Kidney capillary endothelial cell (primary cell): ENCODE data around the gene KRTAP2-3.
"Not testable (repeated sequence)": the region's sequence is repeated elsewhere in the genome, so short reads cannot be mapped to it uniquely, and the experiment has no call there.

ENCODE experiments used
- DNase-seq: peaks from one replicate; pipeline ENCODE4 v3.0.0-alpha.2; 2018; ENCODE audit warnings: low spot score

The KRTAP2-3 gene, protein sequence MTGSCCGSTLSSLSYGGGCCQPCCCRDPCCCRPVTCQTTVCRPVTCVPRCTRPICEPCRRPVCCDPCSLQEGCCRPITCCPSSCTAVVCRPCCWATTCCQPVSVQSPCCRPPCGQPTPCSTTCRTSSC

DNA sequence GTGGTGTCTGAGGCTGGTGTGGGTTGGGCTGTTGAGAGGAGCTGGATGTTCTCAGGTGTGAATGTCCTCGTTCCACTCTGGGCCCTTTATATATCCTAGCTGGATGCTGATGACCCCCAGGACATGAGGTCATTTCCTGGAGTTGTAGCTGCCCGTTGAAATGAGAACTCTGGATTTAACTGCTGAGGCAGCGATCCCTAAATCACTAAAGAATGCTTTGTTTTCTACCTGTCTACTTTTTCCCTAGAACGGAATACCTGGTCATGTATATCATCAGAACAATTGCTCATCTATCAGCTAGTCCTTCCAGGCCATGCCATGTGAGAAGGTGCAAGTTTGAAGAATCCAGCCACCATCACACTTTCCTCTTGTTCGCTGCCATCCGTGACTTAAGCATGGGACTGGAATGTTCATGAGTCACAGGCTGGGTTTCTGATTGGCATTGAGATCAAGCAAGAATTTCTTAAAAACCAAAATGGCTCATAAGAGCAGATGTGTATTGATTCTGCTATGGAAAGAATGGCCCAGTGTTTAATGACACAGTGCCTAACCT, at the start of gene KRTAP2-3:
KRTAP2-3 (minus strand) TSS at position 63 of the 553 bp plus-strand sequence. CDS start 64 bp downstream, outside the sequence.
- DNase-seq = peak; percentile 25

DNA sequence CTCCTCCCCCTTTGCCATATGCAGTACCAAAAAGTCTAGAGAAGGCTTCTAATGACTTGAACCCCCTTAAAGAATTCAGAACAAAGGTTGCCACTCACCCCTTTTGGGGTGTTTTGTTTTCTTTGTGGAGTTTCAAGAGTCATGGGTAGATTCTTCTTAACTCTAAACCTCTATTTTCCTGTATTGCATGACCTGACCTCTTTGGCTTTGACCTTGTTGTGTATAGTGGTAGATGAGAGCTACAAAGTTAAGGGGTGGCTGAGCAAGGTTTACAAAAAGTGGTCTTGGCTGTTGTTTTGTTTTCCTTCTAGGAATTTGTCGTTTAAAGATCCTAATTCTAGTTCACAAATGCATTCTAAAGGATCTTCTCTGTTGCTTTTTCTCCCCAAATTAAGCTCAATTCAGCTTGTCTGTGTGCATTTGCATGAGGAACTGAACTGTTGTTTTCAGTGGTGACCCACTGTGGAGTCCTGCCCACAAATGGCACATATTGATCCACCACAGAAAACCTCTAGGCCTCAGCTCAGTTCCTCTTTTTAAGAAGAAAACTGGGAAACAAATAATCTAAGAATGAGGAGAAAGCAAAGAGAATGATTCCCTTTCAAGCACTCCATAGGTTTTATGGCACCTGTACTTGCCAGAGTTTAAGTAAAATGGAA, 48.9 kb upstream of the KRTAP2-3 start:
- DNase-seq = not testable (repeated sequence)

DNA sequence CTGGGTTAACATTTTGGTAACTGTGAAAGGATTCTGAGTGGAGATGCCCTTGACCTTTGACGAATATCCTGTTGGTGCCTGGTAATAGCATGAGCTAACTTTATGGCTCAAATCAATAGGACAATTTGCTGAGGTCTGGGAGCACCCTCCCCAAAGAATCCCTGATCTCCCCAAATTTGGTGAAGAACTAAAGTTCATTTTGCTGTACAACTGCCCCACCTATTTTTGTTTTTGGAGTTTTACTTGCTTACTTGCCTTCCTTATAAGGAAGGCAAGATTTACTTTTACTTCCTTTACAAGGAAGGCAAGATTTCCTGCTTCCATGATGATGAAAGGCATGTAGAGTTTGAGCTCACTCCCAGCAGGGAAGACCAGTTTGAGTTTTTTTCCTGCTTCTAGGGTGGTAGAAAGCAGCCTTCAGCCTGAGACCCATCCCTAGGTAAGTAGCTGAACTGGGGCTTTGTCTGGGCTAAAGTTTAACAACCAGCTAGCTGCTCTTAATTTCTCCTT, 48.1 kb upstream of the KRTAP2-3 start:
- no peak for DNase-seq

DNA sequence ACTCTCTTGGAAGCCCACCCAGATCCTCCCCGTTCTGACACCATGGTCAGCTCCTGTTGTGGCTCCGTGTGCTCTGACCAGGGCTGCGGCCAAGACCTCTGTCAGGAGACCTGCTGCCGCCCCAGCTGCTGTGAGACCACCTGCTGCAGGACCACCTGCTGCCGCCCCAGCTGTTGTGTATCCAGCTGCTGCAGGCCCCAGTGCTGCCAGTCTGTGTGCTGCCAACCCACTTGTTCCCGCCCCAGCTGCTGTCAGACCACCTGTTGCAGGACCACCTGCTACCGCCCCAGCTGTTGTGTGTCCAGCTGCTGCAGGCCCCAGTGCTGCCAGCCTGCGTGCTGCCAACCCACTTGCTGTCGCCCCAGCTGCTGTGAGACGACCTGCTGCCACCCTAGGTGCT, 45.4 kb upstream of the KRTAP2-3 start, which contains the start of gene KRTAP4-9:
KRTAP4-9 (plus strand) TSS at position 43 of the 400 bp plus-strand sequence; CDS start at position 43, 0 bp downstream.
- not testable (repeated sequence) for DNase-seq

DNA sequence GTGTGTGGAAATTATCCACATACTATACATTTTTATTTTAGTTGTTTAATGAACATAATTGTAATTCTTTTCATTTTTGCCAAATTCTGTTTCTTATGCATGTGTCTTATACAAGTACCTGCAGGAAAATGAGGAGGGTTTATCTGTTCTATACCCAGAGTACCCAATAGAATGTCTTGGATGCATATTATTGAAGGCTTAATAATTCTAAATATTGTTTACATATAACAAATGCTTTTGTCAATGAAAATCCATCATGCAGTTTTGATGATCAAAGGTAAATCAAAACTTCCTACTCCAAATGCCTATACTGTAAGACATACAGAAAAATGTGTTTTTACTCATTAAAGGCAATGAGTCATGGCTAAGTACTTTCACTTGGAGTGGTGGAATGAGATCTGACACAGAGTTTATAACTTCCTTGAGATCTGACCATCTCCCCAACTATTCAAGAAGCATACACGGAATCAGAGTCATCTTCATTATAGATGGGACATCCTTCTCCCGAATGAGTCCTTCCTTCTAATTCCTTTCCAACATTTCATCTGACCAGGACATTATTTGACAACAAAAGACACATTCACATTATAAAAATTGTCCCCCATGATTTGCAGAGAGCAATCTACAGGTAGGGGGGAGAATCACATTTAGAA, 44.6 kb upstream of the KRTAP2-3 start:
- not testable (repeated sequence) for DNase-seq

DNA sequence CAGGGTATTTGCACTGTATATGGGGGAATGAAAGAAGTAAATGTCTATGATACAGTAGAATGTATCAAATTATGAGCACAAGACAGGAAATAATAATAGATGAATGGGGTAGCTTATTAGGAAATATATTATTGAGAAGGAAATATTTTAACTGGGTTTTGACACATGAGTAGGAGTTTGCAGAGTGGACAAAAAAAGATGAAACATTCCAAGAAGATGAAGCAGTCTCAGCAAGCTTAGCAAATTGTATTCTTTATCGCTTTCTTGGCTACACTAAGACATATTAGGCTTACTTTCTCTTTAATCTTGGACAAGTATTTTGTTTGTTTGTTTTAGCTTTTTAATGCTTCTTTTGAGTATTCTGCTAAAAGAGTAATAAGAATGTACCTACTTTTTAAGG, 44.0 kb upstream of the KRTAP2-3 start:
- no peak for DNase-seq

DNA sequence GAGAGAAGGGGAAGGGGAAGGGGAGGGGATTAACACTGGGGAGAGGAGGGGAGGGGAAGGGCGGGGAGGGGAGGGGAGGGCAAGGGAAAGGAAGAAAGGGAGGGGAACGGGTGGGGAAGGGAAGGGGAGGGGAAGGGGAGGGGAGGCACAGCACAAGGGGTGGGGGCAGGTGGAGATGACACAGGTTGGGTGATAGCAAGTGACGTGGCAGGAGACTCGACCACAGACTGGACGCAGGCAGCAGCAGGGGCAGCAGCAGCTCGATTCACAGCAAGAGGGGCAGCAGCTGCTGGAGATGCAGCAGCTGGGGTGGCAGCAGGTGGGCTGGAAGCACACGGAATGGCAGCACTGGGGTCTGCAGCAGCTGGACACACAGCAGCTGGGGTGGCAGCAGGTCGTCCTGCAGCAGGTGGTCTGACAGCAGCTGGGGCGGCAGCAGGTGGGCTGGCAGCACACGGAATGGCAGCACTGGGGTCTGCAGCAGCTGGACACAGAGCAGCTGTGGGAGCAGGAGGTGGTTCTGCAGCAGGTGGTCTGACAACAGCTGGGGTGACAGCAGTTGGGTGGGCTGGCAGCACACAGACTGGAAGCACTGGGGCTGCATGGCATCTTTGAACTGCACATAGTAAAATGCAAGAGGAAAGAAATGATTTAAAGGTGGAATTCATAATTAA, 41.8 kb upstream of the KRTAP2-3 start, which contains the start of gene KRTAP4-16:
KRTAP4-16 (minus strand) TSS at position 624 of the 674 bp plus-strand sequence; CDS start at position 624, 0 bp downstream.
- no peak for DNase-seq

DNA sequence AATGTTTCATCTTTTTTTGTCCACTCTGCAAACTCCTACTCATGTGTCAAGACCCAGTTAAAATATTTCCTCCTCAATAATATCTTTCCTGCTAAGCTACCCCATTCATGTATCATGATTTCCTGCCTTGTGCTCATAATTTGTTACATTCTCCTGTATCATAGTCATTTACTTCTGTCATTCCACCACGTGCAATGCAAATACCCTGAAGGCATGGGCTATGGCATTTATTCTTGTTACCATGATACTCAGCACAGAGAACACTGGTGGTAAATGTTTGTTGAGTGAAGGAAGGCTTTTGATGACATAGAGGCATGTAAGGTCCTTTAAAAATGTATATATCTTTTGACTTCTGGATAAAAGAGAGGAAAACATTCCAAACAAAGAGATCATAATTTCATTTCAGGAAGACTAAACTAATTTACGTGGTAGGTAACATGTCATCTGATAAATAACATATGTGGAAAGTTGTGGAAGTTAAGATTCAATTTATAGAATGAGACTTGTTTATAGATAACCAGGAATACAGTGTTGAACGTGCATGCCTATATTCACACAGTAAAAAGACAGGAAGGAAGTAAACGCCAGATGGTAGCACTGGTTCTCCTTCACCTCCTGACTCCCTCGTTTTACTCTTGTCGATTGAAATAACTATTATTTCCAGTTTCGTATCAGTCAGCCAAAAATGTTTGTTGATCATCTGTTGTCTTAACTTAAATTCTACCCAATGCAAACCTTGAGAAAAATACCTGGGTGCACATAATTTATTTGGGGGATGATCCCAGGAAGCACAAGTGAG, 40.0 kb upstream of the KRTAP2-3 start:
- DNase-seq = not testable (repeated sequence)

DNA sequence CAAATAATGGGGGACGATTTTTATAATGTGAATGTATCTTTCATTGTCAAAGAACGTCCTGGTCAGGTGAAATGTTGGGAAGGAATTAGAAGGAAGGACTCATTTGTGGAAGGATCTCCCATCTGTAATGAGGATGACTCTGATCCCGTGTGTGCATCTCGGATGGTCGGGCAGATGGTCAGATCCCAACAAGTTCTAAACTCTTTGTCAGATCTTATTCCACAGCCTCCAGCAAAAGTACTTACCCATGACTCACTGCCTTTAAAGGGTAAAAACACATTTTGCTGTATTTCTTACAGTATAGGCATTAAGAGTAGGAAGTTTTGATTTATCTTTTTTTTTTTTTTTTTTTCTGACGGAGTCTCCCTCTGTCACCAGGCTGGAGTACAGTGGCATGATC, 38.6 kb upstream of the KRTAP2-3 start:
- DNase-seq = no peak

DNA sequence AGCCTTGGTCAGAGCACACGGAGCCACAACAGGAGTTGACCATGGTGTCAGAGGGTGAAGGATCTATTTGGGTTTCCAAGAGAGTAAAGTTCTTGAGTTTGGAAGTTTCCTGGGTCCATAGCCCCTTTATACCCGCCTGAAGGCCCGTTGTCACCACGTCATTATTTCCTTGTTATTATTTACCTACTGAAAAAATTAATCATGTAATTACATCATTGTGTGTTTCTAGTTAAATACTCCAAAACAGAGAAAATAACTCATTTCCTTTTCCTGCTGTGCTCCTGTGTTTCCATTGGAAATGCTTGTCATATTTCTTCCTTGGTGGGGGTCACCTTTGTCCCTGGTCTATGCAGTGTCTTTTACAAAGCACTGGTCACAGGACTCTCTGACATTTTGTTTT, 38.1 kb upstream of the KRTAP2-3 start, which contains the start of gene KRTAP4-8:
KRTAP4-8 (minus strand) TSS at position 101 of the 400 bp plus-strand sequence; CDS start at position 43, 58 bp downstream.
- DNase-seq = no peak

DNA sequence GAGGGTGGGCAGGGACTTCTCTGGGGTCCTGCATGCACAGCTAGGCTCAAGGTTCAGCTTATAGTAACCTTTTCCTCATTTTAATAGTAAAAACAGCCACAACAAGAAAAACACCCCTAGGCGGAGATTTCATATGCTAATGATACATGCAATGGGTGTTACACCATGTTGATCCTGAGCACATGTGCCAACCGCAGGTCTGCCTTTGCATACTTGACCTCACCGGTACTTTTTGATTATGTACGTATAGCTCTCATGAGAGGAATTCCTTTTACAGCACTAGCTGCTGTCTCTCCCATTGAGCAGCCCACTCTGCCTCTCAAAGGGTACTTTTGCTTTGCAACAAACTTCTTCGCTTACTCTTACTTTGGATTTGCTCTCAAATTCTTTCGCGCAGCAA, 36.1 kb upstream of the KRTAP2-3 start:
- no peak for DNase-seq

DNA sequence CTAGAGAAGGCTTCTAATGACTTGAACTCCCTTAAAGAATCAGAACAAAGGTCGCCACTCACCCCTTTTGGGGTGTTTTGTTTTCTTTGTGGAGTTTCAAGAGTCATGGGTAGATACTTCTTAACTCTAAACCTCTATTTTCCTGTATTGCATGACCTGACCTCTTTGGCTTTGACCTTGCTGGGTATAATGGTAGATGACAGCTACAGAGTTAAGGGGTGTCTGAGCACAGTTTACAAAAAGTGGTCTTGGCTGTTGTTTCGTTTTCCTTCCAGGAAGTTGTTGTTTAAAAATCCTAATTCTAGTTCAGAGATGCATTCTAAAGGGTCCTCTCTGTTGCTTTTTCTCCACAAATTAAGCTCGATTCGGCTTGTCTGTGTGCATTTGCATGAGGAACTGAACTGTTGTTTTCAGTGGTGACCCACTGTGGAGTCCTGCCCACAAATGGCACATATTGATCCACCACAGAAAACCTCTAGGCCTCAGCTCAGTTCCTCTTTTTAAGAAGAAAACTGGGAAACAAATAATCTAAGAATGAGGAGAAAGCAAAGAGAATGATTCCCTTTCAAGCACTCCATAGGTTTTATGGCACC, 28.9 kb upstream of the KRTAP2-3 start:
- DNase-seq = not testable (repeated sequence)

DNA sequence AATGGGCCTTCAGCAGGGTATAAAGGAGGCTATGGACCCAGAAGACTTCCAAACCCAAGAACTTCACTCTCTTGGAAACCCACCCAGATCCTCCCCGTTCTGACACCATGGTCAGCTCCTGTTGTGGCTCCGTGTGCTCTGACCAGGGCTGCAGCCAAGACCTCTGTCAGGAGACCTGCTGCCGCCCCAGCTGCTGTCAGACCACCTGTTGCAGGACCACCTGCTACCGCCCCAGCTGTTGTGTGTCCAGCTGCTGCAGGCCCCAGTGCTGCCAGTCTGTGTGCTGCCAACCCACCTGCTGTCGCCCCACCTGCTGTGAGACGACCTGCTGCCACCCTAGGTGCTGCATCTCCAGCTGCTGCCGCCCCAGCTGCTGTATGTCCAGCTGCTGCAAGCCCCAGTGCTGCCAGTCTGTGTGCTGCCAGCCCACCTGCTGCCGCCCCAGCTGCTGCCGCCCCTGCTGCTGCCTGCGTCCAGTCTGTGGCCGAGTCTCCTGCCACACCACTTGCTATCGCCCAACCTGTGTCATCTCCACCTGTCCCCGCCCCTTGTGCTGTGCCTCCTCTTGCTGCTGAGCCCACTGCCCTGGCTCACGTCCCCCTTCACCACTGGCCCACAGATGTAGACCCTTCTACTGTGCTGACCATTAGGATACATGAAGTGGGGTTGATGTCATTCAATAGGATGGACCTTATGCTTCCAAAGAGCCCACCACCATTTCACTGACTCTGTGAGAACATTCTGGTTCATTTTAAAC, 24.4 kb upstream of the KRTAP2-3 start, which contains the start of gene KRTAP4-7:
KRTAP4-7 (plus strand) TSS at position 51 of the 757 bp plus-strand sequence; CDS start at position 108, 57 bp downstream.
- DNase-seq = not testable (repeated sequence)

DNA sequence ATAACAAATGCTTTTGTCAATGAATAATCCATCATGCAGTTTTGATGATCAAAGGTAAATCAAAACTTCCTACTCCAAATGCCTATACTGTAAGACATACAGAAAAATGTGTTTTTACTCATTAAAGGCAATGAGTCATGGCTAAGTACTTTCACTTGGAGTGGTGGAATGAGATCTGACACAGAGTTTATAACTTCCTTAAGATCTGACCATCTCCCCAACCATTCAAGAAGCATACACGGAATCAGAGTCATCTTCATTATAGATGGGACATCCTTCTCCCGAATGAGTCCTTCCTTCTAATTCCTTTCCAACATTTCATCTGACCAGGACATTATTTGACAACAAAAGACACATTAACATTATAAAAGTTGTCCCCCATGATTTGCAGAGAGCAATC, 23.5 kb upstream of the KRTAP2-3 start:
- not testable (repeated sequence) for DNase-seq

DNA sequence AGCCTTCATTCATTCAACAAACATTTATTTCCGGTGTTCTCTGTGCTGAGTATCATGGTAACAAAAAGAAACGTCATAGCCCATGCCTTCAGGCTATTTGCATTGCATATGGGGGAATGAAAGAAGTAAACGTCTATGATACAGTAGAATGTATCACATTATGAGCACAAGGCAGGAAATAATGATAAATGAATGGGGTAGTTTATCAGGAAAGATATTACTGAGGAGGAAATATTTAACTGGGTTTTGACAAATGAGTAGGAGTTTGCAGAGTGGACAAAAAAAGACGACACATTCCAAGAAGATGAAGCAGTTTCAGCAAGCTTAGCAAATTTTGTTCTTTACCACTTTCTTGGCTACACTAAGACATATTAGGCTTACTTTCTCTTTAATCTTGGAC, 22.7 kb upstream of the KRTAP2-3 start:
- no peak for DNase-seq

DNA sequence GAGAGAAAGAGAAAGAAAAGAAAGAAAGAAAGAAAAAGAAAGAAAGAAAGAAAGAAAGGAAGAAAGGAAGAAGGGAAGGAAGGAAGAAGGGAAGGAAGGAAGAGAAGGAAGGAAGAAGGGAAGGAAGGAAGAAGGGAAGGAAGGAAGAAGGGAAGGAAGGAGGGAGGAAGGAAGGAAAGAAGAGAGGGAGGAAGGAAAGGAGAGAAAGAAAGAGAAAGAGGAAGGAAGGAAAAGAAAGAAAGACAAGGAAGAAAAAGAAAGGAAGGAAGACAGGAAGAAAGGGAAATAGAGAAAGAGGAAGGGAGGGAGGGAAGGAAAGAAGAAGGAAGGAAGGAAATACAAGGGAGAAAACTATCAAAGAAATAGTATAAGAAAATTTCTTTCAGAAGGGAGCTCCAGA, 16.9 kb upstream of the KRTAP2-3 start:
- no peak for DNase-seq

DNA sequence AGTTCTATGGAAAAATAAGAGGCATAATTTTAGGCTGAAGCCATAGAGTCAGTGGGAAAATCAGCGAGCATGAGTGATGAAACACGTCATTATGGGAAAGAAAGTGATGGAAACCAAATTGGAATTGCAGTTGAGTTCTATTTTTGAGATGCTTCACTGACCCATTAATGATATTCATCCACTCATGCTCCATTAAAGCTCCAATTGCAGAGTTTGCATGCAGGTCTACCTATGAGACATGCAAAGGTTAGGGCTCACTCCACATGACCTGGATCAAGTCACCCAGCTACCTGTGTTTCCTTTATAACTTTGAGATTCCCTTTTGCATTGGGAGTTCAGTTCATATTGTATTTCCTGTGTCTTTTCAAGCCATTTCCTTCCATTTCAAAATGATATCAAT, 13.8 kb upstream of the KRTAP2-3 start:
- no peak for DNase-seq

DNA sequence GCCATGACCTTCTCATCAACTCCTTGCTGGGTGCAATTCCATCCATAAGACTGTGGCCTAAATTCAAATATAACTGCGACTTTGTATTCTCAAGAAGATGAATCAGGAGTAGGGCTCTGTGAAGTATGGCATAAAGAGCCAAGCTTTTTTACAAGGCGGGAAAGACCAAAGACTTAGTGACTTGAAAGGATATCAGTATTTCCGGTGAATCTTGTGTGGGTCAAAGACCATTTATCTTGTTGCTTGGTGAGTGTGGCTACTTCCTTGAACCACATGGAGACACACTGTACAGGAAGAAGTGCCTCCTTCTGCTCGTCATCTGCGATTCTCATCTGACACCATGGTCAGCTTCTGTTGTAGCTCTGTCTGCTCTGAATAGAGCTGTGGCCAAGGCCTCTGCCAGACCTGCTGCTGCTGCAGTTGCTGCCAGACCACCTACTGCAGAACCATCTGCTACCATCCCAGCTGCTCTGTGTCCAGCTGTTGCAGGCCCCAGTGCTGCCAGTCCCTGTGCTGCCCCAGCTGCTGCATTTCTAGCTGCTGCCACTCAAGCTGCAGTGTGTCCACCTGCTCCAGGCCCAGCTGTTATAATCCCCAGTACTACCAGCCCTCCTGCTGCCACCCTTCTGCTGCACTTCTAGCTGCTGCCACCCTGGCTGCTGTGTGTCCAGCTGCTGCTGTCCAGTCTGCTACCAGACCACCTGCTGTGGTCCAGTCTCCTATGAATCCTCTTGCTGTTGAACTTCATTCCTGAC, 11.9 kb upstream of the KRTAP2-3 start:
- DNase-seq = no peak

DNA sequence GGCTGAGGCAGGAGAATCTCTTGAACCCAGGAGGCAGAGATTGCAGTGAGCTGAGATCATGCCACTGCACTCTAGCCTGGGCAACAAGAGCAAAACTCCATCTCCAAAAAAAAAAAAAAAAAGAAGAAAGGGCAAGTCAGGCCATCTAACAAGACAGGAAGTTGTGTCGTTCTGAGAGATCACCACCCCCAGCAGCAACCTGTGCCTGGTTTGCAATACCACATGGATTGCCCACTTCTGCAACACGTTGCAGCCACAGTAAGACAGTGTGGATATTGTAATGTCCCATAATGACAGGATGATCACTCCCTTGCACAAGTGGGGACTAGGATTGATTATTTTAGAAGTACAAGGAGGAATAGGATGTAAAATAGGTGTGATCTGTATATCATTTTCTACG, 9.1 kb upstream of the KRTAP2-3 start:
- no peak for DNase-seq
